Mesendoderm (in vitro differentiated cells): Measurements from ENCODE around the gene CYB561.

Source experiments
- DNase-seq: peaks from one replicate; pipeline ENCODE4 v3.0.0; 2013
- H2AK5ac ChIP-seq: 2 replicates; pipeline ENCODE4 v1.6.1; 2013; ENCODE audit warnings: low read length, inconsistent platforms
- H2BK120ac ChIP-seq: 2 replicates; pipeline ENCODE4 v1.6.1; 2013; ENCODE audit warnings: low read depth, mild to moderate bottlenecking, low read length, moderate library complexity, mixed read lengths
- H2BK15ac ChIP-seq: replicated peaks from 2 replicates; pipeline ENCODE4 v1.6.1; 2013; ENCODE audit warnings: low read depth, mild to moderate bottlenecking, moderate library complexity
- H2BK5ac ChIP-seq: 2 replicates; pipeline ENCODE4 v1.6.1; 2013; ENCODE audit warnings: low read length, inconsistent platforms
- H3K18ac ChIP-seq: 2 replicates; pipeline ENCODE4 v1.6.1; 2013; ENCODE audit warnings: mild to moderate bottlenecking, low read length, mixed read lengths
- H3K23ac ChIP-seq: one replicate; pipeline ENCODE4 v1.6.1; 2013; ENCODE audit warnings: low read length
- H3K27ac ChIP-seq: 2 replicates; pipeline ENCODE4 v1.5.1; 2013; ENCODE audit warnings: low read depth, mild to moderate bottlenecking, inconsistent platforms, low read length, moderate library complexity
- H3K27me3 ChIP-seq: 2 replicates; pipeline ENCODE4 v1.6.1; 2013; ENCODE audit warnings: low read length, control low read depth, mild to moderate bottlenecking, inconsistent platforms; ENCODE audit not compliant: insufficient read depth, poor library complexity
- H3K36me3 ChIP-seq: 2 replicates; pipeline ENCODE4 v1.6.1; 2013; ENCODE audit warnings: low read length, inconsistent platforms; ENCODE audit not compliant: control insufficient read depth, insufficient read depth
- H3K4ac ChIP-seq: one replicate; pipeline ENCODE4 v1.6.1; 2013; ENCODE audit warnings: low read depth, mild to moderate bottlenecking, low read length, moderate library complexity
- H3K4me1 ChIP-seq: 2 replicates; pipeline ENCODE4 v1.6.1; 2013; ENCODE audit warnings: low read depth, low read length, inconsistent platforms; ENCODE audit not compliant: control insufficient read depth
- H3K4me2 ChIP-seq: 2 replicates; pipeline ENCODE4 v1.6.1; 2013; ENCODE audit warnings: low read length
- H3K4me3 ChIP-seq: 2 replicates; pipeline ENCODE4 v1.5.1; 2013; ENCODE audit warnings: mild to moderate bottlenecking, low read length
- H3K56ac ChIP-seq: one replicate; pipeline ENCODE4 v1.6.1; 2013; ENCODE audit warnings: low read length
- H3K79me1 ChIP-seq: 2 replicates; pipeline ENCODE4 v1.6.1; 2013; ENCODE audit warnings: low read length, inconsistent platforms
- H3K79me2 ChIP-seq: 2 replicates; pipeline ENCODE4 v1.6.1; 2013; ENCODE audit warnings: mild to moderate bottlenecking, low read length; ENCODE audit not compliant: control insufficient read depth, insufficient read depth
- H3K9ac ChIP-seq: 2 replicates; pipeline ENCODE4 v1.6.1; 2013; ENCODE audit warnings: low read length, inconsistent platforms
- H4K5ac ChIP-seq: one replicate; pipeline ENCODE4 v1.6.1; 2013; ENCODE audit warnings: low read length
- H4K8ac ChIP-seq: one replicate; pipeline ENCODE4 v1.6.1; 2013; ENCODE audit warnings: low read depth, mild to moderate bottlenecking, control low read depth, low read length, moderate library complexity
- WGBS: extraction: QIAGEN DNeasy Blood & Tissue Kit; methylation state at CpG from one replicate; pipeline ENCODE4 v1.1.7; 2013; ENCODE audit warnings: low lambda C conversion rate, missing lambda C conversion rate; ENCODE audit not compliant: insufficient coverage; ENCODE audit errors: extremely low coverage; 5-methylcytosine and 5-hydroxymethylcytosine counted together

CYB561 gene

GRCh38 chr17:63426041-63426916 is 19.8 kb downstream of the CYB561 start:
- H3K79me1 ChIP-seq: no peaks in the 10 kb centered on the region
- no peak overlapping the region for H3K4me2 ChIP-seq
- no peaks in the 10 kb centered on the region for H3K27me3 ChIP-seq
- H3K9ac ChIP-seq: no peak overlapping the region
- no peak overlapping the region for H2BK5ac ChIP-seq
- no peak overlapping the region for H3K56ac ChIP-seq
- no peak overlapping the region for H4K5ac ChIP-seq
- no peak overlapping the region for H3K18ac ChIP-seq
- H3K36me3 ChIP-seq: no peaks in the 10 kb centered on the region
- H2BK15ac ChIP-seq: no peak overlapping the region
- WGBS: no CpG with 5 or more reads among the region's 22 CpGs
- no peak overlapping the region for H4K8ac ChIP-seq
- peaks cover 2% of the 10 kb centered on the region for H3K4me1 ChIP-seq
- no peak for DNase-seq
- no peak overlapping the region for H2BK120ac ChIP-seq
- no peaks in the 10 kb centered on the region for H3K79me2 ChIP-seq
- H3K4me3 ChIP-seq: no peak overlapping the region
- no peak overlapping the region for H2AK5ac ChIP-seq
- H3K4ac ChIP-seq: no peak overlapping the region
- no peak overlapping the region for H3K27ac ChIP-seq
- no peak overlapping the region for H3K23ac ChIP-seq

- Histone ChIP-seq H2AK5ac (no peak overlapping the region), H3K18ac (no peak overlapping the region), H3K4me1 (peaks cover 2% of the 10 kb centered on the region), H2BK15ac (no peak overlapping the region), H3K23ac (no peak overlapping the region), H4K5ac (no peak overlapping the region), H3K79me1 (no peaks in the 10 kb centered on the region), H3K27ac (no peak overlapping the region), H3K36me3 (no peaks in the 10 kb centered on the region), H3K27me3 (no peaks in the 10 kb centered on the region), H2BK120ac (no peak overlapping the region), H3K4me3 (no peak overlapping the region), H2BK5ac (no peak overlapping the region), H4K8ac (no peak overlapping the region), H3K4me2 (no peak overlapping the region), H3K9ac (no peak overlapping the region), H3K79me2 (no peaks in the 10 kb centered on the region), H3K4ac (no peak overlapping the region), H3K56ac (no peak overlapping the region)
- WGBS: no CpG with 5 or more reads among the region's 7 CpGs
- DNase-seq: peak; percentile 82
Observed at GRCh38 chr17:63425483-63425882, 20.6 kb downstream of the CYB561 start.

DNA sequence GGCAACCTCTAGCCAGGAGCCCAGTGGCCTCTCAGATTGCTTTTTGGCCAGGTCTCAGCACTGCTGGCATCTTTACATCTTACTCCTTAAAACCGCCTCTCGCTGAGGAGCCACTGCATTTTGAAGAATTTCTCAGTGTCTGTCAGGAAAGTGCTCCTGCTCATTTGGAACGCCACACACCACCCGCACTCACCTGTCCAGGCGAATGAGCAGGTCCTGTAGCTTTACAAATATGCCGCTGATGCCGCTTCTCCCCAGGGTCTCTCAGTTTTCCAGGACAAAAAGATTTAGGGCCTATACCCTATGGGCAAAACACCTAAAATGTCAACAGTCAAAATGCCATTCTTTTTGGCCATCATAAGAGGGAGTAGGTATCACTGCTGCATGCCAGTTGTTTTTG is 22.1 kb downstream of the CYB561 start:
- no peak overlapping the region for H3K18ac ChIP-seq
- no peak overlapping the region for H2AK5ac ChIP-seq
- H2BK5ac ChIP-seq: no peak overlapping the region
- no peak overlapping the region for H3K4me2 ChIP-seq
- H3K4ac ChIP-seq: no peak overlapping the region
- H3K4me3 ChIP-seq: no peak overlapping the region
- H2BK120ac ChIP-seq: no peak overlapping the region
- peaks cover 2% of the 10 kb centered on the region for H3K4me1 ChIP-seq
- H3K27me3 ChIP-seq: no peaks in the 10 kb centered on the region
- DNase-seq: no peak
- no peaks in the 10 kb centered on the region for H3K79me2 ChIP-seq
- no peak overlapping the region for H4K8ac ChIP-seq
- no CpG with 5 or more reads among the region's 7 CpGs for WGBS
- H4K5ac ChIP-seq: no peak overlapping the region
- H3K79me1 ChIP-seq: no peaks in the 10 kb centered on the region
- H3K56ac ChIP-seq: no peak overlapping the region
- H3K36me3 ChIP-seq: no peaks in the 10 kb centered on the region
- no peak overlapping the region for H3K9ac ChIP-seq
- no peak overlapping the region for H3K23ac ChIP-seq
- H2BK15ac ChIP-seq: no peak overlapping the region
- no peak overlapping the region for H3K27ac ChIP-seq

DNA sequence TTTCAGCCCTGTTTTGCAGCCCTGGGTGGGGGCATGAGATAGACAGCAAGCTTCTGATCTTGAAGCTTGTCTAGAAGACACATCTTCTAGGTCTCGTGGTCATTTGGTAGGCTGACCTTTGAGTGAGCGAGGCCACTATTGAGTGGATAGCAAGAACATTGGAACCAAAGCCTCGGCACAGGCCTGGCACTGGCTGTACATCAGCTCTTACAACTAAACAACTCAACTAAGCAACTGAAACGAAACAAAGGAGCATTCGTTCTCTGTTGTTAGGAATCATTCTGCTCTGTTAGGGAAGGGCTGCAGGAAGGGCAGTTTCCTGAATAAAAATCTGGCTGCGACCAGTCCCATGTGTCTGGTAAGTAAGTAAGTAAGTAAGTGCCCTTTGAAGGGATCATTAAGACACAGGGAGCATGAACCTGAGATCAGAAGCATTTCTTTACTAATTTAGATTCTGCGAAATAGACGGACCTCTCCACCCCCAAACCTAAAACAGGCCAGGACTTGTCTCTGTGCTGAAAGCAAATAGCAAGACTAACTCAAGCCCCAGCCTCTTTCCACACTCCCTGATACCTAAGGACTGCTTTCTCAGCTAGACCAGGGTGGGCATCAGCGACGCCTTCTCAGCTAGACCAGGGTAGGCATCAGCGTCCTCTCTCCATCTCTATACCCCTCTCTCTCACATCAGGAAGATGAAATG is 22.7 kb downstream of the CYB561 start:
- Histone ChIP-seq H2BK120ac (no peak overlapping the region), H3K4ac (no peak overlapping the region), H2AK5ac (no peak overlapping the region), H3K56ac (no peak overlapping the region), H3K36me3 (no peaks in the 10 kb centered on the region), H3K18ac (no peak overlapping the region), H3K4me2 (no peak overlapping the region), H2BK5ac (no peak overlapping the region), H3K4me1 (peaks cover 2% of the 10 kb centered on the region), H3K79me2 (no peaks in the 10 kb centered on the region), H2BK15ac (no peak overlapping the region), H3K4me3 (no peak overlapping the region), H4K8ac (no peak overlapping the region), H3K79me1 (no peaks in the 10 kb centered on the region), H3K23ac (no peak overlapping the region), H3K27me3 (no peaks in the 10 kb centered on the region), H4K5ac (no peak overlapping the region), H3K27ac (no peak overlapping the region), H3K9ac (no peak overlapping the region)
- DNase-seq: no peak
- no CpG with 5 or more reads among the region's 11 CpGs for whole genome bisulfite sequencing

DNA sequence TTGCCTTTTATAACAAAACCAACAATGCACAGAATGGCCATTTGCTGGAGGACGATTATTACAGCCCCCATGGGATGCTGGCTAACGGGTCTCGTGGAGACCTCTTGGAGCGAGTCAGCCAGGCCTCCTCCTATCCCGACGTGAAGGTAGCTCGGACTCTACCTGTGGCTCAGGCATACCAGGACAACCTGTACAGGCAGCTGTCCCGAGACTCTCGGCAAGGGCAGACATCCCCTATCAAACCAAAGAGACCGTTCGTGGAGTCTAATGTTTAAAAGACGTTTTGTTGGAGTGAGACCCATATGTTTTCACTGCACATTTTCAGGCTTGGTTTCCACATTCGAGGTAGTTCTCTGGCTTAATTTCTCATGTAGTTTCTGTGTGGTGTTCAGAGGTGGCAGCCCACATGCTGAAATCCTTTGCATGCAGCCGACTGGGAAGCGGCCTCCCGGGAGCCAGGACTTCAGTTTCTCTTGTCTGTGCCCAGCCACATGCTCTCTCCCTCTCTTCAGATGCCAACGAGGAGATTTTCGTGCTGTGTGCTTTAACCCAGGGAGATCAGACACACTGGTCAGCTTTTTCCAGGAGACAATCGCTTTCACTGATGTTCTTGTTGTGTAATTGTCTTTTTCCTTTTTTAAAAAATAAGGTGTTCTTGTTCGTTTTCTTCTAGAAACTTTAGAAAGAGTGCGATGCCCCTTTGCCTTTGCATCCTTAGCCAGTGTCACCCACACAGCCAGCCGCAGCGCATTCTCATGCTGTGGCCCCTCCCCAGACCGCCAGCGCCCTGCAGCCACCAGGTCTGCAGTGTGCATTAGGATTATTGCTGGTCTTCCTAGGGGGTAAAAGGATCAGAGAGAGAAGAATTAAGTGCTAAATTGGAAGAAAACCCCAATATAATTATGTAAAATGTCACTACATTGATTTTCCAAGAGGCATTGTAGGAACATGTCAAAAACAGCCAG is 24.1 kb downstream of the CYB561 start:
- no peak overlapping the region for H2BK15ac ChIP-seq
- no peaks in the 10 kb centered on the region for H3K4me1 ChIP-seq
- no peak overlapping the region for H3K9ac ChIP-seq
- H4K5ac ChIP-seq: no peak overlapping the region
- DNase-seq: no peak
- WGBS: no CpG with 5 or more reads among the region's 25 CpGs
- H4K8ac ChIP-seq: no peak overlapping the region
- H3K4me3 ChIP-seq: no peak overlapping the region
- no peaks in the 10 kb centered on the region for H3K27me3 ChIP-seq
- H3K79me1 ChIP-seq: no peaks in the 10 kb centered on the region
- no peak overlapping the region for H3K4me2 ChIP-seq
- no peak overlapping the region for H3K4ac ChIP-seq
- no peak overlapping the region for H2BK5ac ChIP-seq
- H3K56ac ChIP-seq: no peak overlapping the region
- H3K79me2 ChIP-seq: no peaks in the 10 kb centered on the region
- H3K27ac ChIP-seq: no peak overlapping the region
- no peak overlapping the region for H2AK5ac ChIP-seq
- no peaks in the 10 kb centered on the region for H3K36me3 ChIP-seq
- H2BK120ac ChIP-seq: no peak overlapping the region
- no peak overlapping the region for H3K23ac ChIP-seq
- no peak overlapping the region for H3K18ac ChIP-seq
